HepG2 (cell line): ENCODE data around the gene METTL1. TPM values are rescaled to one million over a fixed set of nuclear protein-coding genes. Genes with fewer than 3 reads are reported as not detected.

Source experiments
- BRF2 ChIP-seq: sonication (generic); formaldehyde crosslinking; IDR thresholded peaks from 2 replicates; pipeline ENCODE4 v1.8.1; 2022; ENCODE audit warnings: mild to moderate bottlenecking, missing genetic modification reagents
- CEBPG ChIP-seq: IDR thresholded peaks from 2 replicates; pipeline ENCODE4 v1.6.1; 2016
- ESRRA ChIP-seq: sonication (generic); formaldehyde crosslinking; IDR thresholded peaks from 2 replicates; pipeline ENCODE4 v1.5.1; 2020; ENCODE audit warnings: mild to moderate bottlenecking, low read depth, missing genetic modification reagents
- EZH2 ChIP-seq: conservative IDR thresholded peaks from 2 replicates; pipeline ENCODE4 v1.6.1; 2012; ENCODE audit warnings: mild to moderate bottlenecking, low read depth, low read length, moderate library complexity
- GZF1 ChIP-seq: sonication (generic); formaldehyde crosslinking; IDR thresholded peaks from 2 replicates; pipeline ENCODE4 v1.5.1; 2020; ENCODE audit warnings: mild to moderate bottlenecking, missing genetic modification reagents
- HBP1 ChIP-seq: IDR thresholded peaks from 2 replicates; pipeline ENCODE4 v1.6.1; 2016; ENCODE audit warnings: low read depth, control low read depth
- IRX3 ChIP-seq: sonication (generic); formaldehyde crosslinking; IDR thresholded peaks from 2 replicates; pipeline ENCODE4 v1.8.1; 2023; ENCODE audit warnings: mild to moderate bottlenecking, low read depth, missing genetic modification reagents, borderline replicate concordance
- JARID2 ChIP-seq: sonication (generic); formaldehyde crosslinking; IDR thresholded peaks from 2 replicates; pipeline ENCODE4 v1.8.1; 2023; ENCODE audit warnings: missing genetic modification reagents, inconsistent platforms; ENCODE audit not compliant: insufficient replicate concordance
- PPARG ChIP-seq: conservative IDR thresholded peaks from 2 replicates; pipeline ENCODE4 v1.6.1; 2016; ENCODE audit warnings: missing biosample characterization, missing genetic modification reagents
- TEAD2 ChIP-seq: sonication (generic); formaldehyde crosslinking; IDR thresholded peaks from 2 replicates; pipeline ENCODE4 v1.9.0; 2021; ENCODE audit warnings: missing genetic modification reagents
- TSC22D2 ChIP-seq: sonication (generic); formaldehyde crosslinking; IDR thresholded peaks from 2 replicates; pipeline ENCODE4 v1.5.1; 2020; ENCODE audit warnings: missing genetic modification reagents, mild to moderate bottlenecking, borderline replicate concordance
- ZBED4 ChIP-seq: sonication (generic); formaldehyde crosslinking; IDR thresholded peaks from 2 replicates; pipeline ENCODE4 v1.4.0; 2020; ENCODE audit warnings: missing genetic modification reagents, borderline replicate concordance
- ZFP90 ChIP-seq: sonication (generic); formaldehyde crosslinking; IDR thresholded peaks from 2 replicates; pipeline ENCODE4 v1.8.0; 2022; ENCODE audit warnings: missing genetic modification reagents, mild to moderate bottlenecking, inconsistent platforms, borderline replicate concordance
- ZMYM3 ChIP-seq: sonication (generic); formaldehyde crosslinking; IDR thresholded peaks from 2 replicates; pipeline ENCODE4 v1.5.1; 2020; ENCODE audit warnings: mild to moderate bottlenecking, missing genetic modification reagents
- ZNF367 ChIP-seq: sonication (generic); formaldehyde crosslinking; IDR thresholded peaks from 2 replicates; pipeline ENCODE4 v1.4.0; 2020; ENCODE audit warnings: missing genetic modification reagents, borderline replicate concordance
- ZNF510 ChIP-seq: sonication (generic); formaldehyde crosslinking; IDR thresholded peaks from 2 replicates; pipeline ENCODE4 v1.4.0; 2020; ENCODE audit warnings: low read depth, mild to moderate bottlenecking, missing genetic modification reagents
- ZNF546 ChIP-seq: sonication (generic); formaldehyde crosslinking; conservative IDR thresholded peaks from 2 replicates; pipeline ENCODE4 v1.8.1; 2023; ENCODE audit warnings: mild to moderate bottlenecking, missing genetic modification reagents
- ZNF644 ChIP-seq: IDR thresholded peaks from 2 replicates; pipeline ENCODE4 v1.6.1; 2016; ENCODE audit warnings: low read depth
- ZNF772 ChIP-seq: sonication (generic); formaldehyde crosslinking; IDR thresholded peaks from 2 replicates; pipeline ENCODE4 v1.5.0; 2020; ENCODE audit warnings: mild to moderate bottlenecking, missing genetic modification reagents
- ZNF781 ChIP-seq: sonication (generic); formaldehyde crosslinking; IDR thresholded peaks from 2 replicates; pipeline ENCODE4 v1.5.1; 2020; ENCODE audit warnings: borderline replicate concordance, mild to moderate bottlenecking, missing genetic modification reagents; ENCODE audit errors: not compliant biosample characterization
- ZSCAN5A ChIP-seq: sonication (generic); formaldehyde crosslinking; IDR thresholded peaks from 2 replicates; pipeline ENCODE4 v1.8.0; 2022; ENCODE audit warnings: mild to moderate bottlenecking, missing genetic modification reagents, borderline replicate concordance
- polyA plus RNA-seq, 8 experiments: library from polyadenylated mRNA; depleted of rRNA in 3 of 8; stranded (reverse) in 7 of 8; unstranded in 1 of 8; fragments of >200 nt; fragmentation: Illumina TruSeq in 4 of 8; extraction: Trizol in 4 of 8; gene quantifications; 2 replicates each; pipeline versions ENCODE4 v1.2.1 to v1.2.3, GENCODE V29; 2011 to 2016; ENCODE audit warnings: low read depth in 4 of 8, missing spikeins in 1 of 8, mixed read lengths in 1 of 8; ENCODE audit not compliant: insufficient read depth in 1 of 8
- total RNA-seq, 5 experiments: library from RNA; depleted of rRNA; stranded (reverse); fragments of >200 nt; fragmentation: Illumina TruSeq; extraction: Trizol; gene quantifications; 2 replicates each; pipeline ENCODE4 v1.2.3, GENCODE V29; 2016; ENCODE audit warnings: low read depth in 1 of 5

The METTL1 gene
- total and polyA plus RNA-seq, 2 of the 13 experiments (the other 11 are each of a cell fraction or from before 2014, with no cell fraction given): 34.7 to 36.9 TPM

GRCh38 chr12:57735198-57735855, 36.6 kb downstream of the METTL1 start (continued):
- no peak for TF ChIP-seq ZFP90 (CRISPR knock-in tag)
- no peak for TF ChIP-seq ESRRA (CRISPR knock-in tag)
- no peak for TF ChIP-seq ZNF781 (CRISPR knock-in tag)
- no peak for TF ChIP-seq TEAD2 (CRISPR knock-in tag)
- TF ChIP-seq ZNF510: no peak
- TF ChIP-seq ZNF546 (CRISPR knock-in tag): no peak
- TF ChIP-seq ZNF644 (CRISPR knock-in tag): no peak
- no peak for TF ChIP-seq ZBED4 (CRISPR knock-in tag)
- no peak for TF ChIP-seq TSC22D2 (CRISPR knock-in tag)
- no peak for TF ChIP-seq IRX3 (CRISPR knock-in tag)
- no peak for TF ChIP-seq ZSCAN5A (CRISPR knock-in tag)
- no peak for TF ChIP-seq ZMYM3 (CRISPR knock-in tag)
- peak; percentile 84; the same call in 1 of the 2 replicates for TF ChIP-seq PPARG (CRISPR knock-in tag)
- no peak for TF ChIP-seq BRF2 (CRISPR knock-in tag)
- no peak for TF ChIP-seq ZNF367
- TF ChIP-seq EZH2: no peak
- TF ChIP-seq CEBPG (CRISPR knock-in tag): no peak
- no peak for TF ChIP-seq GZF1
- no peak for TF ChIP-seq ZNF772 (CRISPR knock-in tag)
- no peak for TF ChIP-seq HBP1 (CRISPR knock-in tag)
- TF ChIP-seq JARID2 (CRISPR knock-in tag): no peak
